HepG2 (cell line): Measurements from ENCODE around the gene DAAM1.

ENCODE experiments used
- KAT7 ChIP-seq: IDR thresholded peaks from 2 replicates; pipeline ENCODE4 v1.6.1; 2018; ENCODE audit warnings: borderline replicate concordance, missing compliant biosample characterization
- NR3C1 ChIP-seq: sonication (generic); formaldehyde crosslinking; IDR thresholded peaks from 2 replicates; pipeline ENCODE4 v1.4.0; 2020; ENCODE audit warnings: missing genetic modification reagents
- SSRP1 ChIP-seq: IDR thresholded peaks from 2 replicates; pipeline ENCODE4 v1.6.1; 2016; ENCODE audit warnings: control low read depth
- ZBTB7A ChIP-seq: sonication (generic); formaldehyde crosslinking; IDR thresholded peaks from 2 replicates; pipeline ENCODE4 v1.8.0; 2022; ENCODE audit warnings: mild to moderate bottlenecking, missing genetic modification reagents
- ZSCAN20 ChIP-seq: sonication (generic); formaldehyde crosslinking; IDR thresholded peaks from 2 replicates; pipeline ENCODE4 v1.4.0; 2020; ENCODE audit warnings: missing genetic modification reagents, mild to moderate bottlenecking, borderline replicate concordance
- TF ChIP-seq, protein P1 (sequence below): sonication (generic); formaldehyde crosslinking; IDR thresholded peaks from 2 replicates; pipeline ENCODE4 v1.8.1; 2023; ENCODE audit warnings: mild to moderate bottlenecking, moderate library complexity, missing genetic modification reagents

DNA sequence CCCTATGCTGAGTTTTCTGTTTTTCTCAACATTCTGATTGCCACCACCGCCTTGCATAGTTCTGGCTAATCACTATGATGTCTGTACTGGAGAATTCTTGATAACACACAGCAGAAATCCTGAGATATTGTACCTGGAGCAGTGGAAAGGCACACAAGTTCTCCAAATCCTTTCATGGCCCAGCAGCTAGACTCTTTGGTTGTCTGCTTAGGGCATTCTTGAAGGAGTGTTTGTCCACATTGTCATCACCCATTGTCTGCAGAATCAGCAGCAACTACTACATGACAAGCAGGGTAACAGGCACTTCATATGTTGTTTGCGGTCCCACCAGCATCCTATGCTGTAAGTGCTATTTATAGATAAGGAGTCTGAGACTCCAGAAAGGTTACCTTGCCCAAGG, 128.9 kb downstream of the DAAM1 start:
- TF ChIP-seq ZBTB7A (CRISPR knock-in tag), result no peak
- TF ChIP-seq, protein P1, sequence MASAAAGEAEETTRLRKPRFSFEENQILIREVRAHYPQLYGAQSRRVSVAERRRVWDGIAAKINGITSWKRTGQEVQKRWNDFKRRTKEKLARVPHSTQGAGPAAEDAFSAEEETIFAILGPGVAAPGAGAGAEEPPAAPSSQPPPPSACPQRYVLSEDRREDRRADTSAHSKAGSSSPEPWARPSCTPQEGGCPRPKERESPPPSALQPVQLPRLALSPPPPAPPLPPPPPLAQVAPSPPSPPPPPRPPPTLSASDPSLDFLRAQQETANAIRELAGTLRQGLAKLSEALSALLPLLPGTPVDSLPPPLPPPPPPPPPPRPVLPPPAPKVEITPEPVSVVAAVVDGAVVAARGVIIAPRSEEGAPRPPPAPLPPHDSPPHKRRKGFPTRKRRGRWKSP, result no peak
- TF ChIP-seq SSRP1 (CRISPR knock-in tag), result no peak
- no peak for TF ChIP-seq KAT7
- TF ChIP-seq NR3C1 (CRISPR knock-in tag), result no peak
- no peak for TF ChIP-seq ZSCAN20 (CRISPR knock-in tag)
